ENCODE data around the gene ECI2. TPM values are rescaled to one million over a fixed set of nuclear protein-coding genes. Genes with fewer than 3 reads are reported as not detected.

Gene ECI2
- total and polyA plus RNA-seq, 2 donors: 50.3 to 62.7 TPM

- Histone ChIP-seq H3K27ac (ENCODE audit: low read depth) (no peak overlapping the region), H3K36me3 (ENCODE audit: insufficient read depth) (no peaks in the 10 kb centered on the region), H3K4me3 (ENCODE audit: low read depth, low read length) (no peak overlapping the region), H3K4me1 (ENCODE audit: insufficient read depth) (no peaks in the 10 kb centered on the region)
- WGBS: 67% methylated on average over 4 of the region's 4 CpGs
- DNase-seq (ENCODE audit: extremely low spot score): no peak
Measured at GRCh38 chr6:4071330-4071729, 64.0 kb downstream of the ECI2 start.

- Histone ChIP-seq H3K36me3 (ENCODE audit: insufficient read depth) (peaks cover 2% of the 10 kb centered on the region), H3K4me1 (ENCODE audit: insufficient read depth) (no peaks in the 10 kb centered on the region), H3K4me3 (ENCODE audit: low read depth, low read length) (no peak overlapping the region), H3K27ac (ENCODE audit: low read depth) (no peak overlapping the region)
- no peak for DNase-seq (ENCODE audit: extremely low spot score)
- whole genome bisulfite sequencing: 77% methylated on average over 6 of the region's 6 CpGs
Measured at GRCh38 chr6:4069199-4069598, 66.2 kb downstream of the ECI2 start.

GRCh38 chr6:4067673-4068072, 67.7 kb downstream of the ECI2 start:
- Histone ChIP-seq H3K36me3 (ENCODE audit: insufficient read depth) (peaks cover 2% of the 10 kb centered on the region), H3K4me3 (ENCODE audit: low read depth, low read length) (no peak overlapping the region), H3K4me1 (ENCODE audit: insufficient read depth) (no peaks in the 10 kb centered on the region), H3K27ac (ENCODE audit: low read depth) (no peak overlapping the region)
- WGBS: 84% methylated on average over 1 of the region's 1 CpG
- DNase-seq (ENCODE audit: extremely low spot score): no peak

GRCh38 chr6:4066029-4066755, 69.2 kb downstream of the ECI2 start:
- no peak for DNase-seq (ENCODE audit: extremely low spot score)
- no peak overlapping the region for H3K27ac ChIP-seq (ENCODE audit: low read depth)
- no peaks in the 10 kb centered on the region for H3K4me1 ChIP-seq (ENCODE audit: insufficient read depth)
- no peak overlapping the region for H3K4me3 ChIP-seq (ENCODE audit: low read depth, low read length)
- WGBS: 80% methylated on average over 7 of the region's 7 CpGs
- H3K36me3 ChIP-seq (ENCODE audit: insufficient read depth): peaks cover 2% of the 10 kb centered on the region

Other genes starting within 250 kb of the ECI2 start
- gene FAM217A, start 56.4 kb downstream of the ECI2 start, total RNA-seq: not detected
- not detected for gene FAM217A, start 56.4 kb downstream of the ECI2 start, polyA plus RNA-seq